Ishikawa (cell line): ENCODE measurements around the gene INPP4A.
A peak's percentile ranks its signal among the peaks of the same experiment; 100 is the strongest.

ENCODE experiments used
- CEBPB ChIP-seq: IDR thresholded peaks from 2 replicates; pipeline ENCODE4 v1.6.1; 2012
- CREB1 ChIP-seq: IDR thresholded peaks from 2 replicates; pipeline ENCODE4 v1.6.1; 2012; ENCODE audit warnings: low read depth
- EGR1 ChIP-seq: IDR thresholded peaks from 2 replicates; pipeline ENCODE4 v1.6.1; 2012
- EP300 ChIP-seq: IDR thresholded peaks from 2 replicates; pipeline ENCODE4 v1.6.1; 2012; ENCODE audit warnings: borderline replicate concordance
- FOXM1 ChIP-seq: IDR thresholded peaks from 2 replicates; pipeline ENCODE4 v1.6.1; 2012; ENCODE audit warnings: low read depth, borderline replicate concordance
- MAX ChIP-seq: IDR thresholded peaks from 2 replicates; pipeline ENCODE4 v1.6.1; 2012
- NFIC ChIP-seq: IDR thresholded peaks from 2 replicates; pipeline ENCODE4 v1.6.1; 2012
- RAD21 ChIP-seq: IDR thresholded peaks from 2 replicates; pipeline ENCODE4 v1.6.1; 2012; ENCODE audit warnings: low read depth
- REST ChIP-seq: IDR thresholded peaks from 2 replicates; pipeline ENCODE4 v1.6.1; 2012; ENCODE audit warnings: low read depth, mild to moderate bottlenecking
- TAF1 ChIP-seq: IDR thresholded peaks from 2 replicates; pipeline ENCODE4 v1.6.1; 2012; ENCODE audit warnings: low read depth, mild to moderate bottlenecking
- TCF12 ChIP-seq: IDR thresholded peaks from 2 replicates; pipeline ENCODE4 v1.6.1; 2012; ENCODE audit warnings: low read depth
- TEAD4 ChIP-seq: IDR thresholded peaks from 2 replicates; pipeline ENCODE4 v1.6.1; 2012
- USF1 ChIP-seq: IDR thresholded peaks from 2 replicates; pipeline ENCODE4 v1.6.1; 2012
- YY1 ChIP-seq: IDR thresholded peaks from 2 replicates; pipeline ENCODE4 v1.6.1; 2012; ENCODE audit warnings: low read depth
- ZBTB7A ChIP-seq: IDR thresholded peaks from 2 replicates; pipeline ENCODE4 v1.6.1; 2012; ENCODE audit warnings: low read depth

INPP4A gene

GRCh38 chr2:98412751-98413458 is 31.8 kb upstream of the INPP4A start:
- TF ChIP-seq YY1 (0 out of 2 replicates have a peak, but pooled peaks have one; percentile 39), TEAD4 (no peak), RAD21 (peak; percentile 83)

- 0 out of 2 replicates have a peak, but pooled peaks have one; percentile 12 for TF ChIP-seq CEBPB
These were observed 30.4 kb upstream of the INPP4A start for GRCh38 chr2:98414246-98414645.

- no peak for TF ChIP-seq USF1
- TF ChIP-seq ZBTB7A, result no peak
- TF ChIP-seq EGR1, result no peak
- no peak for TF ChIP-seq RAD21
- TF ChIP-seq TEAD4, result no peak
- TF ChIP-seq TCF12, result no peak
- TF ChIP-seq REST, result no peak
- TF ChIP-seq FOXM1, result no peak
- TF ChIP-seq NFIC, result no peak
- no peak for TF ChIP-seq TAF1
These were observed 28.1 kb upstream of the INPP4A start for GRCh38 chr2:98416383-98417159.

DNA sequence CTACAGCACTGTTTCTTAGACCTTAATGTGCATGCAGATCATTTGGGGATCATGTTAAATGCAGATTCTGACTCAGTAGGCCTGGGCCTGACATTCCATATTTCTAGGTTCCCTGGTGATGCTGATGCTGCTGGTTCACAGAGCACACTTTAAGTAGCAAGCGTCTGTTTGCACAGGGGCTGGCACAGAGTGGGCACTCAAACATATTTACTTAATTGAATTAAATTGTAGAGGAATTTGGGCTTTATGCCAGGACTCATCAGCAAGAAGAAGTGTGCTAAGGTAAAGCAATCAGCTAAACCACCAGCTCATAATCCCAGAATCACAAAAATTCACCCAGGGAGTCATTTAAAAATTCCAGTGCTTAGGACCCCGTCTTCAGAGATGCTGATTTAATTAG is 25.1 kb upstream of the INPP4A start:
- TF ChIP-seq CREB1, result no peak
- no peak for TF ChIP-seq EGR1
- no peak for TF ChIP-seq CEBPB
- no peak for TF ChIP-seq EP300
- no peak for TF ChIP-seq NFIC
- no peak for TF ChIP-seq TEAD4
- no peak for TF ChIP-seq MAX
- no peak for TF ChIP-seq USF1
- TF ChIP-seq ZBTB7A, result no peak
- no peak for TF ChIP-seq YY1
- no peak for TF ChIP-seq TAF1
- TF ChIP-seq FOXM1, result no peak
- TF ChIP-seq RAD21, result no peak
- TF ChIP-seq REST, result no peak
- no peak for TF ChIP-seq TCF12

DNA sequence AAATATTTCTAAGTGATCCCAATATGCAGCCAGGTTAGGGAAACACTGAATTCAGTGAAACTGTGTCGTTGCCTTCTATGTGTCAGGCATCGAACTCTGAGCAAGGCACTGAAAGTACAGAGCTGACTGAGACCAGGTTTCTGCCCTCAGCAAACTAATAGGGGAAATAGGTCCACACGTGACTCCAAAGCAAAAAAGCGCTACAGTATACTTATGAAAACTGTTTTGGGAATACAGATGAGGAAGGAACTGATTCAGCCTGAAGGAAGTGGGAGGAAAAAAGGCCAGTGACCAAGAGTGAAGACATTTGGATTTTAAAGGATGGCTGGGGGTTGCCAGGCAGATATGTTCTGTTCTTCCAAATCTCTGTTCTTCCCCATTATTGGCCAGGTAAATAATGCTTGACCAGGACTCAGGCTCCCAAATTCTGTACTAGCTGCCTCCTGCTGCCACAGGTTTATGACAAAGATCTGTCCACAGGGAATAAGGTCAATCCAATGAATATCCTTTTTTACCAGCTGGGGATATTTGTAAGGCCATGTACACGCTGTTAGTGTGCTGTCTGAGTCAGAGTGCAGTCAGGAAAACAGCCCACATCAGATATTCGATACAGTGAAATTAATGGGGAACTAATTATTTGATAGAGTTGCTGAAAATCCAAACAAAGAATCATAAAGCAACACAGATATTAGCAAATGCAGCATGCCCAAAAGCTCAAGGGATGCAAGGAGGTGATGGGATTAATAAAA is 24.5 kb upstream of the INPP4A start:
- TF ChIP-seq ZBTB7A (no peak), TAF1 (no peak), EGR1 (no peak), EP300 (no peak), NFIC (no peak), REST (no peak), CEBPB (no peak), RAD21 (no peak), FOXM1 (no peak), MAX (no peak), CREB1 (no peak), USF1 (no peak), YY1 (no peak), TCF12 (no peak), TEAD4 (no peak)
